Testis (tissue), 3 donors: Measurements from ENCODE around the gene CES2. TPM values are rescaled to one million over a fixed set of nuclear protein-coding genes. Genes with fewer than 3 reads are reported as not detected.

Experiments
- DNase-seq: peaks from one replicate; pipeline ENCODE4 v3.0.0-alpha.2; 2019
- H3K27ac ChIP-seq, 2 donors: fragments of 200-600 bp; sonication (generic); one replicate each; pipeline ENCODE4 v1.5.1; 2019
- H3K27me3 ChIP-seq: fragments of 200-600 bp; sonication (generic); one replicate; pipeline ENCODE4 v1.5.1; 2019
- H3K36me3 ChIP-seq: fragments of 200-600 bp; sonication (generic); one replicate; pipeline ENCODE4 v1.5.1; 2017; ENCODE audit warnings: low read depth; ENCODE audit errors: missing control alignments
- H3K4me1 ChIP-seq: fragments of 200-600 bp; sonication (generic); one replicate; pipeline ENCODE4 v1.5.1; 2019
- H3K4me3 ChIP-seq, 2 donors: fragments of 200-600 bp; sonication (generic); one replicate each; pipeline ENCODE4 v1.5.1; 2017 to 2019
- H3K9me3 ChIP-seq: fragments of 200-600 bp; sonication (generic); one replicate; pipeline ENCODE4 v1.5.1; 2017
- CTCF ChIP-seq, 3 experiments: fragments of 450-650 bp in 2 of 3; fragments of 200-600 bp in 1 of 3; sonication (generic) in 1 of 3; IDR thresholded peaks; one replicate each; pipeline ENCODE4 v1.5.1; 2016 to 2019; ENCODE audit warnings: antibody characterized with exemption in 3 of 3, mild to moderate bottlenecking in 2 of 3, moderate library complexity in 1 of 3
- POLR2A ChIP-seq: fragments of 450-650 bp; IDR thresholded peaks from one replicate; pipeline ENCODE4 v1.6.1; 2017; ENCODE audit warnings: antibody characterized with exemption, mild to moderate bottlenecking, moderate library complexity
- whole genome bisulfite sequencing, 2 donors: methylation state at CpG; one replicate each; pipeline ENCODE4 v1.1.5; 2018; 5-methylcytosine and 5-hydroxymethylcytosine counted together
- intact Hi-C: fragments of 100-400 bp; cut with DNase I; formaldehyde crosslinking; loops from one replicate; pipeline ENCODE4 v1.15.1; 2023; ENCODE audit warnings: low total_unique reads
- polyA plus RNA-seq: library from polyadenylated mRNA; stranded (reverse); fragments of 350-450 nt; fragmentation: Illumina TruSeq; extraction: RNeasy Lipid Tissue Mini Kit (QIAGEN cat#74804); gene quantifications from one replicate; pipeline ENCODE4 v1.2.3, GENCODE V29; 2014; ENCODE audit warnings: low read depth, low replicate concordance; ENCODE audit not compliant: insufficient read depth
- total RNA-seq, 2 donors: library from RNA; depleted of rRNA; stranded (reverse); fragments of >200 nt; gene quantifications; one replicate each; pipeline ENCODE4 v1.2.3, GENCODE V29; 2016

The CES2 gene
- total and polyA plus RNA-seq, 3 donors from 2014 or later, result 34.4 to 51.9 (median 49.1) TPM

GRCh38 chr16:66919569-66920298 lies 15.6 kb upstream of the CES2 start:
- no peak overlapping the region for H3K4me3 ChIP-seq
- H3K9me3 ChIP-seq, result no peaks in the 10 kb centered on the region
- intact Hi-C loops, result no loop called here
- H3K27ac ChIP-seq, result no peak overlapping the region
- H3K27me3 ChIP-seq, result no peaks in the 10 kb centered on the region
- H3K4me1 ChIP-seq, result peaks cover 27% of the 10 kb centered on the region
- TF ChIP-seq CTCF (IDR thresholded peaks at IDR 0.05), result no peak
- DNase-seq, result no peak
- H3K36me3 ChIP-seq, result no peaks in the 10 kb centered on the region
- WGBS, 2 donors, result 46 to 58% methylated on average over 2 to 5 of the region's 5 CpGs

- H3K4me3 ChIP-seq, result no peak overlapping the region
- no peak for TF ChIP-seq POLR2A
- TF ChIP-seq CTCF (IDR thresholded peaks at IDR 0.05), result no peak
- 68 to 78% methylated on average over 2 of the region's 2 CpGs for WGBS, 2 donors
- peaks cover 29% of the 10 kb centered on the region for H3K4me1 ChIP-seq
- no peaks in the 10 kb centered on the region for H3K9me3 ChIP-seq
- no peaks in the 10 kb centered on the region for H3K36me3 ChIP-seq
- no peaks in the 10 kb centered on the region for H3K27me3 ChIP-seq
- no peak overlapping the region for H3K27ac ChIP-seq
- intact Hi-C loops, result no loop called here
- no peak for DNase-seq
Observed at GRCh38 chr16:66920299-66920590, 15.1 kb upstream of the CES2 start.

GRCh38 chr16:66920924-66921680 lies 14.2 kb upstream of the CES2 start:
- TF ChIP-seq POLR2A (no peak), CTCF (IDR thresholded peaks at IDR 0.05) (no peak)

GRCh38 chr16:66921729-66922450 lies 13.4 kb upstream of the CES2 start:
- H3K4me1 ChIP-seq, result peaks cover 39% of the 10 kb centered on the region
- DNase-seq, result no peak
- WGBS, 2 donors, result 72 to 80% methylated on average over 33 to 42 of the region's 42 CpGs
- no peaks in the 10 kb centered on the region for H3K27me3 ChIP-seq
- H3K9me3 ChIP-seq, result no peaks in the 10 kb centered on the region
- H3K36me3 ChIP-seq, result no peaks in the 10 kb centered on the region
- no peak for TF ChIP-seq CTCF (IDR thresholded peaks at IDR 0.05)
- TF ChIP-seq POLR2A, result no peak
- intact Hi-C loops, result no loop called here
- peak overlapping the region in 1 of 2 donors; percentile 36 for H3K27ac ChIP-seq
- peak overlapping the region in 1 of 2 donors; percentile 29 for H3K4me3 ChIP-seq

More at GRCh38 chr16:66920924-66921680, 14.2 kb upstream of the CES2 start:
- Histone ChIP-seq H3K27ac (peak overlapping the region; percentile 31 to 36), H3K9me3 (no peaks in the 10 kb centered on the region), H3K27me3 (no peaks in the 10 kb centered on the region), H3K4me1 (peaks cover 37% of the 10 kb centered on the region), H3K36me3 (no peaks in the 10 kb centered on the region), H3K4me3 (peak overlapping the region in 1 of 2 donors; percentile 29)
- DNase-seq, result no peak
- WGBS, 2 donors, result 62 to 69% methylated on average over 6 to 8 of the region's 9 CpGs
- intact Hi-C loops, result no loop called here
